HG03060 (cell line): ENCODE data around the gene FANCE.

Experiments used
- ATAC-seq: cut with Tn5 transposase; IDR thresholded peaks from one replicate; pipeline ENCODE4 v1.9.1; 2021; ENCODE audit warnings: low read depth, moderate number of reproducible peaks; ENCODE audit not compliant: unreplicated experiment

Gene FANCE

GRCh38 chr6:35452183-35453090 lies at the start of gene FANCE:
Gene FANCE (plus strand): TSS chr6:35452338. CDS start chr6:35452546, 208 bp downstream.
- peak; percentile 57 for ATAC-seq

GRCh38 chr6:35402856-35403191 lies 49.3 kb upstream of the FANCE start:
- ATAC-seq = no peak

- no peak for ATAC-seq
These were observed 48.3 kb upstream of the FANCE start for GRCh38 chr6:35403544-35404442.

- no peak for ATAC-seq
These were observed 45.2 kb upstream of the FANCE start for GRCh38 chr6:35406711-35407485.

- ATAC-seq = no peak
These were observed 42.9 kb upstream of the FANCE start for GRCh38 chr6:35409245-35409644.

- no peak for ATAC-seq
These were observed 42.0 kb upstream of the FANCE start for GRCh38 chr6:35410131-35410530.

GRCh38 chr6:35411066-35411465 lies 41.1 kb upstream of the FANCE start:
- no peak for ATAC-seq

GRCh38 chr6:35412102-35412501 lies 40.0 kb upstream of the FANCE start:
- no peak for ATAC-seq

GRCh38 chr6:35413911-35414310 lies 38.2 kb upstream of the FANCE start:
- ATAC-seq = no peak

- ATAC-seq = no peak
These were observed 36.9 kb upstream of the FANCE start for GRCh38 chr6:35415065-35415891.

GRCh38 chr6:35417979-35418661 lies 34.0 kb upstream of the FANCE start:
- ATAC-seq = no peak

GRCh38 chr6:35419417-35419816 lies 32.7 kb upstream of the FANCE start:
- no peak for ATAC-seq

- ATAC-seq = no peak
These were observed 32.2 kb upstream of the FANCE start for GRCh38 chr6:35419961-35420360.

- ATAC-seq = no peak
These were observed 26.9 kb upstream of the FANCE start for GRCh38 chr6:35425284-35425683.

- ATAC-seq = no peak
These were observed 26.1 kb upstream of the FANCE start for GRCh38 chr6:35426074-35426473.

GRCh38 chr6:35427435-35427834 lies 24.7 kb upstream of the FANCE start:
- ATAC-seq = no peak

- no peak for ATAC-seq
These were observed 24.3 kb upstream of the FANCE start for GRCh38 chr6:35427851-35428321.

- no peak for ATAC-seq
These were observed 23.6 kb upstream of the FANCE start for GRCh38 chr6:35428421-35429149.
